ENCODE measurements around the gene RXRA.

- TF ChIP-seq CTCF (IDR thresholded peaks at IDR 0.05) (no peak), EZH2 (IDR thresholded peaks at IDR 0.05; ENCODE audit: borderline replicate concordance, insufficient read depth, low read depth, low read length, poor library complexity, severe bottlenecking) (no peak)
These were observed 150.7 kb downstream of the RXRA start for GRCh38 chr9:134476942-134477335.
